ENCODE measurements around the gene ATP8B3.
"Not testable (repeated sequence)": the region's sequence is repeated elsewhere in the genome, so short reads cannot be mapped to it uniquely, and the experiment has no call there.

ATP8B3 gene

GRCh38 chr19:1814391-1814790 lies 2.3 kb upstream of the ATP8B3 start:
- ATAC-seq = no peak

GRCh38 chr19:1813192-1814182 lies 1.4 kb upstream of the ATP8B3 start:
- no peak for ATAC-seq

- ATAC-seq = peak; percentile 82 to 84
Measured at GRCh38 chr19:1812426-1813191, 533 bp upstream of the ATP8B3 start.

- peak; percentile 8 to 12 for ATAC-seq
Measured at GRCh38 chr19:1811472-1811894, 593 bp downstream of the ATP8B3 start.

- no peak for ATAC-seq
Measured at GRCh38 chr19:1810439-1811160, 1.5 kb downstream of the ATP8B3 start.

GRCh38 chr19:1809678-1810077 lies 2.4 kb downstream of the ATP8B3 start:
- ATAC-seq = no peak

- no peak for ATAC-seq
Measured at GRCh38 chr19:1808395-1808731, 3.7 kb downstream of the ATP8B3 start.

- no peak for ATAC-seq
Measured at GRCh38 chr19:1807695-1808394, 4.2 kb downstream of the ATP8B3 start.

- ATAC-seq = no peak
Measured at GRCh38 chr19:1807030-1807694, 4.9 kb downstream of the ATP8B3 start.

- ATAC-seq = no peak
Measured at GRCh38 chr19:1806184-1807029, 5.7 kb downstream of the ATP8B3 start.

GRCh38 chr19:1805401-1806183 lies 6.5 kb downstream of the ATP8B3 start:
- no peak for ATAC-seq

GRCh38 chr19:1804858-1805257 lies 7.2 kb downstream of the ATP8B3 start:
- no peak for ATAC-seq

- no peak for ATAC-seq
Measured at GRCh38 chr19:1799695-1800342, 12.3 kb downstream of the ATP8B3 start.

GRCh38 chr19:1797313-1797712 lies 14.8 kb downstream of the ATP8B3 start:
- not testable (repeated sequence) for ATAC-seq

GRCh38 chr19:1796395-1797142 lies 15.5 kb downstream of the ATP8B3 start:
- ATAC-seq = no peak

GRCh38 chr19:1794424-1795172 lies 17.5 kb downstream of the ATP8B3 start:
- peak in 1 of 2 donors; percentile 27 for ATAC-seq

- no peak for ATAC-seq
Measured at GRCh38 chr19:1791879-1792278, 20.2 kb downstream of the ATP8B3 start.
